ENCODE results near the gene KIAA1614. TPM values are rescaled to one million over a fixed set of nuclear protein-coding genes. Genes with fewer than 3 reads are reported as not detected.

Gene KIAA1614
- total and polyA plus RNA-seq, 3 donors from 2014 or later, result 3.7 to 4.0 (median 3.7) TPM

- H3K4me1 ChIP-seq, result peaks cover 30% of the 10 kb centered on the region
- no peaks in the 10 kb centered on the region for H3K27me3 ChIP-seq
- no peak overlapping the region for H3K27ac ChIP-seq
- H3K36me3 ChIP-seq (ENCODE audit: low read depth, missing control alignments), result no peaks in the 10 kb centered on the region
- H3K4me3 ChIP-seq, result no peak overlapping the region
- no peak for DNase-seq
- H3K9me3 ChIP-seq, result no peaks in the 10 kb centered on the region
- 59 to 63% methylated on average over 8 to 13 of the region's 13 CpGs for WGBS, 2 donors
- intact Hi-C loops (cut with DNase I; ENCODE audit: low total_unique reads), result no loop called here
- TF ChIP-seq POLR2A (IDR thresholded peaks at IDR 0.05) (no peak), CTCF (IDR thresholded peaks at IDR 0.05) (no peak)
These were observed 10.5 kb downstream of the KIAA1614 start for GRCh38 chr1:180923021-180923841.

- Histone ChIP-seq H3K27me3 (no peaks in the 10 kb centered on the region), H3K9me3 (no peaks in the 10 kb centered on the region), H3K27ac (no peak overlapping the region), H3K36me3 (ENCODE audit: low read depth, missing control alignments) (no peaks in the 10 kb centered on the region), H3K4me1 (peaks cover 36% of the 10 kb centered on the region), H3K4me3 (no peak overlapping the region)
- no peak for DNase-seq
- no peak for TF ChIP-seq CTCF (IDR thresholded peaks at IDR 0.05)
- no peak for TF ChIP-seq POLR2A (IDR thresholded peaks at IDR 0.05)
- intact Hi-C loops (cut with DNase I; ENCODE audit: low total_unique reads), result no loop called here
- 71 to 79% methylated on average over 4 of the region's 4 CpGs for WGBS, 2 donors
These were observed 11.2 kb downstream of the KIAA1614 start for GRCh38 chr1:180923887-180924286.

- Histone ChIP-seq H3K27me3 (no peaks in the 10 kb centered on the region), H3K27ac (no peak overlapping the region), H3K9me3 (no peaks in the 10 kb centered on the region), H3K36me3 (ENCODE audit: low read depth, missing control alignments) (no peaks in the 10 kb centered on the region), H3K4me1 (peaks cover 37% of the 10 kb centered on the region), H3K4me3 (no peak overlapping the region)
- TF ChIP-seq CTCF (IDR thresholded peaks at IDR 0.05) (no peak), POLR2A (IDR thresholded peaks at IDR 0.05) (no peak)
- intact Hi-C loops (cut with DNase I; ENCODE audit: low total_unique reads), result no loop called here
- DNase-seq, result no peak
- 71 to 86% methylated on average over 2 of the region's 2 CpGs for WGBS, 2 donors
These were observed 12.2 kb downstream of the KIAA1614 start for GRCh38 chr1:180924939-180925338.

GRCh38 chr1:180925471-180926051 is 12.9 kb downstream of the KIAA1614 start:
- Histone ChIP-seq H3K36me3 (ENCODE audit: low read depth, missing control alignments) (no peaks in the 10 kb centered on the region), H3K27ac (no peak overlapping the region), H3K4me1 (peaks cover 37% of the 10 kb centered on the region), H3K4me3 (no peak overlapping the region), H3K27me3 (no peaks in the 10 kb centered on the region), H3K9me3 (no peaks in the 10 kb centered on the region)
- DNase-seq, result no peak
- no peak for TF ChIP-seq CTCF (IDR thresholded peaks at IDR 0.05)
- no peak for TF ChIP-seq POLR2A (IDR thresholded peaks at IDR 0.05)
- intact Hi-C loops (cut with DNase I; ENCODE audit: low total_unique reads), result no loop called here
- 30 to 51% methylated on average over 4 to 7 of the region's 7 CpGs for WGBS, 2 donors
